Middle frontal gyrus (tissue), 1 donor: Measurements from ENCODE around the gene DSE.

Experiments
- DNase-seq: peaks from one replicate; pipeline ENCODE4 v3.0.0-alpha.2; 2015; ENCODE audit warnings: low spot score; ENCODE audit errors: extremely low spot score

The DSE gene

DNA sequence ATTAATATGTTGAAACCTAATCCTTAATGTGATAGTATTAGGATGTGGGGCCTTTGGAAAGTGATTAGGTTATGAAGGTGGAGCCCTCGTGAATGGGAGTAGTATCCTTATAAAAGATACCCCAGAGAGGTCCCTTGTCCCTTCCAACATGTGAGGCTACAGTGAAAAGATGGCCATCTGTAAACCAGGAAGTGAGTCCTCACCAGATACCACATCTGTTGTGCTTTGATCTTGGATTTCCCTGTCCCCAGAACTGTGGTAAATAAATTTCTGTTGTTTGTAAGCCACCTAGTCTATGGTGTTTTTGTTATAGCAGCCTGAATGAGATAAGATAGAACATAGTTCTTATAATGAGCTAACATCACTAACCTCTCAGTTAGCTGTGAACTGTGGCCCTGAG, 73.8 kb downstream of the DSE start:
- DNase-seq, result no peak

DNA sequence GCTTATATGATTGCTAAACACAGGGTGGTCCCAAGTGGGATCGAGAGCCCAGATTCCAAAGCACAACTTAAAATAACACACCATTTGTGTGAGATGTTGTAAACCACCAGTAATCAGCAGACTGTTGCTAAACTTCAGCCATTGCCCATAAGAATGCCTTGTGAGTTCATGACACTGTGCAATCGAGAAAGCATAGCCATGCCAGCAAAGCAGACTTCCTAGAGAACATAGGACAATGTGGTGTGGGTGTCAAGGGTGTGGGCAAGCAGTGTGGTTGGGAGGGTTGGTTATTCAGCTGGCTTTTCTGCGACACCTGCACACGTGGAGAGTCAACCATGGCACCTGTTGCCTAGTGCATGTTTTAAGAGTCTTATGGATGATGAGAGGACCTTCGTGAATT, 74.4 kb downstream of the DSE start:
- no peak for DNase-seq

DNA sequence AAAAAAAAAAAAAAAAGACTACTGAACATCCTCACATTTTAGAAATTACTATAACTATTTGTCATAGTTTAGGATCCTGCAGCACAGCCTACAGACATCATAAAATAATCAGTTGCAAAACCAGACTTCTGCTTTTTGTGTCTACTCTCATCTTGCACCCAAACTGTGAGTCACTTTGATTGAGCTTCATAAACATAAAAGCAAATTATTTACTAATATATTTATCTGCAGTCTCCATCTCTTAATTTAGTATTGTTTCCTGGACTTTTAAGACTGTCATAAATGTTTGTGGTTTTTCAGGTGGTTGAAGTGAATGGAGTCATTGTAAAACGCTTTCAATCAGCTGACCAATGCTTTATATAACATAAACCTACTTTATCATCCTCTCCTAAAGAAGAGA, 75.7 kb downstream of the DSE start:
- DNase-seq, result no peak

DNA sequence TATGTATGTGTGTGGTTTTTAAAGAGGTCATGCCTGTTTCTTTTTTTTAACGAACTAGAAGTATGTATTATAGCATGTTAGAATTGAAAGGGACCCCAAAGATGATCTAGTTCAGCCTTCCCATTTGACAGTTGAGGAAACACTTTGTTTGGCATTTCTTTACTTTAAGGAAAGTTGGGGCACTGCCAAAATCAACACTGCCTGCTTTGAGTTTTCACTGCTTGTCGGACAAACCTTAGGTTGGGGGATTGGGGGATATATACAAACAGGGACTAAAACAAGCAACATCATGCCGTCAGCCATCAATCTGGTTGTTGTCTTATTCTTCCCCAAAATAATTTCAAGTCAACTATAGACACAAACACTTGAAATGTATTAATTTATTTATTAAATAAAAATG, 76.3 kb downstream of the DSE start:
- DNase-seq, result no peak

DNA sequence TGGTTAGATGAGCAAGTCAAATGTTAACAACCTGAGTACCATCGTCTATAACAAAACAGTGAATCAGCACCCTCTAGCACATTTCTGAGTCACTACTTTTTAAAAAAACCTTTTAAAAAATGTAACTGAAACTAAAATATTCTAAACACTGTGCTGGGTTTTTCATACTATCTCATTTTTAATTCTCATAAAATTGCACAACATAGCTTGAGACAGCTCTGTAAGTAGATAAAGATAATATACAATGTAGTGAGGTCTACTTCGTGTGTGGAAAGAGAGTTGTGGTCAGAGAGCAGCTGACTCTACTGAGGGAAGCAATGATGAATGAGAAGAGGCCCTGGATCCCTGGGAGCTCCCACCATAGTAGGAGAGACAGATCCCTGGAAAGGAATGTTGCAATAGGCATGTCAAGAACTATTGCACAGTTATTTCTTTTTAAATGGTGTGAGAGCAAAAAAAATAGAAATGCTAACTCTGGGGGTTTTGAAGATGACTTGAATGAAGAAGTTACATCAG, 76.8 kb downstream of the DSE start:
- DNase-seq, result no peak

DNA sequence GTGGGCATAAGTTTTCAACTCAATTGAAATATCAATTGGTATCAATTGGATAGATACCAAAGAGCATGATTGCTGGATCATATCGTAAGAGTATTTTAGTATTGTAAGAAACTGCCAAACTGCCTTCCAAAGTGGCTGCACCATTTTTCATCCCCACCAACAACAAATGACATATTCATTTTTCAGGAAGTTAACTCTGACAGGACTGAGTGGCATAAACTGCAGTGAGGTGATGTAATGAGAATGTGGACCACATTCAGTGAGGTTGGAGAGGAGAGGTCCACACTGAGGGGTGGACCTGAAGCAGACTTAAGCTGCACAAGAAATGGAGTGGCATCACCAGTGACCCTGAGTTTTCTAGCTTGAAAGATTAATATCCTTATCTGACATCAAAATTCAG, 78.8 kb downstream of the DSE start:
- DNase-seq, result no peak

DNA sequence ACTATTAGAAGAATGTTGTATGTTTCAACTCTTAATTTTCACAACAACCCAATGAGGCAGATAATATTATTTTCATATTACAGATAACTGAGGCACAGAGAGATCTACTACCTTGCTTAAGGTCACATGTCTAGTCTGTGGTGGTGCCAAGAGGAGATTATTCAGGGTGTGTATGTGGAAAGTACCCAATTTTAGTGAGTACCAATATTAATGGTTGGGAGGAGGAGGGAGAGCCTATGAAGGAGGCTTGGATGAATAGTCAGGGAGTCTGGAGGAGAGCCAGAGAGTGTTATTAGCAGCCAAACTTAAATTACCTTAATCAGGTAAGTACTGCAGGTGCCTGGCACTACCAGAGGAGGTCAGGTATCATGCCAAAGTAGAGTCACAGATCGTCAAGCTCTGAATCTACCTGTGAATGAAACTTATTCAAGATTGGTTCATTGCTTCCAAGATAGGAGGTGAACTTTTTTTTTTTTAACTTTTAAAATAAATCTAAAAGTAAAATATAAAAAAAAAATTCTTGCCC, 79.5 kb downstream of the DSE start:
- DNase-seq, result no peak

DNA sequence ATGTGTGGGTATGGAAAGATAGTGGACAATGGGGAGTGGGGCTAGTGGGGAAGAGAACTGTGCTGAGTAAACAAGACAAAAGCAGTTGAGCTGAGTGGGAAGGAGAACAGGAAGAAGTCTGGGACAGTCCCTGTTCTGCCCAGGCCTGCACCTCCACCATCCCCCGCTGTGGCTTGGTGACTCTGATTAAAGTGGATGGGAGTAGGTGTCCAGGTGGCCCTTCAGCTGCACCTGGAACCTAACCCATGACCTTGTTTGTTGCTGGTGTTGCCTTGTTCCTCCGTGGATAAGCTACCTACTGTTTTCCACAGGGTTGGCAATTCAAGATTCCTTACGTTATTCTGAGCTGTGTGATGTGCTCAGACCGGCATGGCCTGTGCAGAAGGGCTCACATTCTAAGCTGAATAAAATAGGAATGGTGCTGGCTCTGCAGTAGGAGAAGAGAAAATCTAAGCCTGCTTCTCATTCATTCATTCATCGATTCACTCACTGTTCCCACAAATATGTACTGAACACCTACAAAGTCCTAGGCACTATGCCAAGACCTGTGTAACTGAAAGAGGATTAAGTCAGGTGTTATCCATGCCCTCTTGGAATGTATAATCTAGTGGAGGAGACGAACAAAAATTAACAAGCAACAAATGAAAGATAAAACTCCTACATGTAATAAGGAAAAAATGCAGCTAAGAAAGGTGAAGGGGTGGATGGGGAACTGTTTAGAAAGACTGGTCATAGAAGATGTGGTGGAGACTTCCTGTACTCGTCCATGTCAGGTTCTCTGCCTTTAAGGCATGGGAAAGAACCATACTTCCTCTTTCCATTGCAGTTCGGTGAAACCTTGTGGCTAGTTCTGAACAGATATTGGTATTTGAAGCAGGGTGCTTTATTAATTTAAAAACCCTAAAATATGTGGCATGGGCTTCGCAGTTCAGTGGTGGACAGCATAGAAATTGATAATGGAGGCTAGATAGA, 80.3 kb downstream of the DSE start:
- no peak for DNase-seq

DNA sequence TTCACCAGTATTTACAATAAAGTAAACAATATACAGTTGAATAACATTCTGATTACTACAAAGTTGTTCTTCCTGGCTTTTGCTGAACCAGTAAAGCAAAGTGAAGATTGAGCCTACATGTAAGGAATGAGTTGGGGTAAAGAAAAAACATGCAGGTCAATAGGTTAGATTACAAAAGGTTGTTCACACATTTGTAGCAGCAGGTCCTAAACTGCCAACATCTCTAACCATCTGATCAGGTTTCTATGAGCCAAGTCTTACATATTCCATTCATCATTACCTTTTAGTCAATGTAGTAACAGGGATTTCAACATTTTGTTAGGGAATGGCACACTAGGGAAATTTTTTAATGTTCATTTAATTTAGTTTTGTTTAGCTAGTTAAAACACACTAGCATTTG, 81.2 kb downstream of the DSE start:
- DNase-seq, result no peak

DNA sequence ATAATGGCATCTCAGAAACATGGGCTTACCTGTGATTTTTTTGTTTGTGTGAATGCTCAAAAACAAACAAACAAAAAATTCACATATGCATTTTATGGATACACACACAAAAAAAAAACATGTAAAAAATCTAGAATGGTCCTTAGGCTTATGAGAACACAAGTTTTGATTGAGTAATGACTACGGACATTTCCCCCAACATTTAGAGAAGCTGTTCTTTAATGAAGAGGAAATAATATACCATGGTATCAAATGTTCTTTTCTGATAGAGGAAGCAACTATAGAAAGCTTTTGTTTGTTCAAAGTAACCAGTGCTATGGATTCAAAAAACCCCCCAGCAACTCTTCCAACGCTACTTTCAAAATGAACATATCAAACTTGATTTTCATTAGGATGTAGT, 81.8 kb downstream of the DSE start:
- no peak for DNase-seq

DNA sequence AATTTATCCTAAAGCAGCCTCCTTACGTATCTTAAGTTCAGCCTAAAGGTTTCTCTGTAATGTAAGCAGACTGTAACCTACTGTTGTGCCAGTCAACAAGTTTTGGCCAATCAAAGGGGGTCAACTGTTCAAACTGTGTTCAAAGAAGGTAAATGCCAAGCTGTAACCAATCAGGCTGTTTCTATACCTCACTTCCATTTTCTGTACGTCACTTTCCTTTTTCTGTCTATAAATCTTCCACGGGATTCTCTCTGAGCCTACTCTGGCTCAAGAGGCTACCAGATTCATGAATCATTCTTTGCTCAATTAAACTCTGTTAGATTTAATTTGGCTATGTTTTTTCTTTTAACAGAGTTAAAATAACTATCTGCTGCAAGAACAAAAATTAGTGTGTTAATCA, 85.4 kb downstream of the DSE start:
- no peak for DNase-seq

DNA sequence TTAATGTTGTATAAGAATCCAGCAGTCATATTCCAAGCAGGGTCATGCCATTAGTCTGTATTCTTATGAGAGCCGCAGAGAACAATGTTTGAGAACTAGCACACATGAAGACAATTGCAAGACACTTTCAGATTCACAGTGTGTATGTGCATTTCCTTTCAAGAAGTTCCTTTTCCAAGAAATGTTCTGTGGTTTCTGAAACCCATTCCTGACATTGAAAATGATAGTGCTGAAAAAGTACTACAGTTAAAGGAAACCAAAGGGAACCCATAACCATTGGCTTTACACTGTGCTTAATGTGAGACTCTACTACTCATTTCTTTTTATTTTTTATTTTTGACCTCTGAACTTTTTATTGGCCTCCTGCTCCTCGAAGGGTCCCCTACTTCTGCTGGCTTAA, 86.2 kb downstream of the DSE start:
- no peak for DNase-seq

DNA sequence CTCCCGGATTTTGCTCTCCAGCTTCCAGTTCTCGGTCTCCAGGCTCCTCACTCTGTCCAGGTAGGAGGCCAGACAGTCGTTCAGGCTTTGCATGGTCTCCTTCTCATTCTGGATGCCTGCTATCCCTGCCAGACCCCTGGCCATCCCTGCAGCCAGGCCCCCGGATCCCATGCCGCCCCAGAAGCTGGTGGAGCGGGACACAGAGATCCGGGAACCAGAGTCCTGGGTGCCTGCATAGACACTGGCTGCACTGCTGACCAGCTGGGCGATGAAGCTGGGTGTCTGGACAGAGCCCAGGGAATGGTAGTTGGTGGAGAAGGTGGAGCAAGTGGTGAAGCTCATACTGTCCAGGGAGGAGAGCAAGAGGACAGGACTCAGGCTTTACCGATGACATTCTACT, 87.5 kb downstream of the DSE start:
- DNase-seq, result no peak

DNA sequence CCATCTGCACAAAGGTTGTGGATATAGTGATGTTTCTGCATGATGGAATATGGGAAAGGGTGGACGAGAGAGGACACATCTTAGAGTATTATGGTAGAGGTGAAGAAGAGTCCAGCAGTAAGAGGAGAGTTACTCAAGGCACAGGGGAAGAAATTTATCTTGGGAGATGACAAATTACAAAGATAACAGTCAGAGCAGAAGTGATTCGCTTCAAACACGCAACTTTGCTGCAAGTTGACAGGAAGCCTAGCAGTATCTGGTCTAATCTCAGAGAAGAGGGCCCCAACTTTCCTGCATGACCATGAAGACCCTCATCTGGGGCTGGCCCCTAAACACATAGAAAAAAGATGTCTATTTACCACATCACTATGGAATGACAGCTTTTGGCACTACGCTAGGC, 89.2 kb downstream of the DSE start:
- DNase-seq, result no peak

DNA sequence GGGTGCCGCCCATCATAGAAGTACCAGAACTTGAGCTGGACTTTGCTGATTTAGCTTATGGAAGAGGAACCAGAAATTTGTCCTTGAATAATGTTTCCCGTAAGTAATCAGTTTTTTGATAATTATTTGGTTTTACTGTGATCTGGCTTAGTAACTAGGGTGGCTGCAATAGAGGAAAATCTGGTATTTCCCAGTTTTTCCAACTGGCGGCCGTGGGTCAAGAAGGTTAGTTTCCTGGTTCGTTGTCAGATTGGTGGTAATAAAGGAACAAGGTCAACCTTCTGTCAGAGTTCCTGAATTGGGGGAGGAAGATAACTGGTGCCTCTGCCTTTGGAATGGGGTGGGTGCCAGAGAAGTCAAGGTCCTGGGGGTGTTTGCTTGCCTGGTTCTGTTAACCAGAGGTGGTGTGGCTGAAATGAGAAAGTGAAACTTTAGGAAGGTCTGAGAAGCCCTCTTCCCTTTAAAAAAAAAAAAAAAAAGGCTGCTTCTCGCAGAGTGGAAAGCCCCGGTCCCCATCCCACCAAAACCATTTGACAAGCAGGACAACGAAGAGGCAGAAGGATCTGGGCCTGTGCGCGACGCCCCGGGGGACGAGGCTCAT, 90.7 kb downstream of the DSE start, which contains the start of gene CALHM6:
TSS of gene CALHM6 (plus strand) at position 45 of the 601 bp plus-strand sequence. CDS start at position 600, 555 bp downstream.
- DNase-seq, result no peak

DNA sequence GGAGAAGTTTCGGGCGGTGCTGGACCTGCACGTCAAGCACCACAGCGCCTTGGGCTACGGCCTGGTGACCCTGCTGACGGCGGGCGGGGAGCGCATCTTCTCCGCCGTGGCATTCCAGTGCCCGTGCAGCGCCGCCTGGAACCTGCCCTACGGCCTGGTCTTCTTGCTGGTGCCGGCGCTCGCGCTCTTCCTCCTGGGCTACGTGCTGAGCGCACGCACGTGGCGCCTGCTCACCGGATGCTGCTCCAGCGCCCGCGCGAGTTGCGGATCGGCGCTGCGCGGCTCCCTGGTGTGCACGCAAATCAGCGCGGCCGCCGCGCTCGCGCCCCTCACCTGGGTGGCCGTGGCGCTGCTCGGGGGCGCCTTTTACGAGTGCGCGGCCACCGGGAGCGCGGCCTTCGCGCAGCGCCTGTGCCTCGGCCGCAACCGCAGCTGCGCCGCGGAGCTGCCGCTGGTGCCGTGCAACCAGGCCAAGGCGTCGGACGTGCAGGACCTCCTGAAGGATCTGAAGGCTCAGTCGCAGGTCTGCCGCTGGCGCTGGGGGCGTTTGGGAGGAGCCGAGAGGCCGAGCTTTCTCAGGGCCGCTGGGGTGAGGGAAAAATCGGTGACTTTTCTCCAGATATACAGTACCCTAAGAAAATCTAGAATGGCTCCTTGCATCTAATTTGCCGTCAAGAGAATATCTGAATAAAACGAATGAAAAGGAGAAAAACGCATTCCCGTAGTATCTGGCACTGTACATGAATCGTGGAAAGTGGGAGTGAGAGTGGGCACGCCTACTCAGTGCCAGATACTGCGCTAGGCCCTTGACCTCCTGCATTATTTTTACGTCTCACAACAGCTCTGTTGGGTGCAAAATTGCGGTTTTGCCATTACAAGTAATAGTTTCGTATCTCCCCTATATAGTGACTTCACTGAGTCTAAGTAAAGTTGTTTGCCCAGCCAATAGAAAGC, 91.5 kb downstream of the DSE start:
- peak; percentile 20 for DNase-seq

DNA sequence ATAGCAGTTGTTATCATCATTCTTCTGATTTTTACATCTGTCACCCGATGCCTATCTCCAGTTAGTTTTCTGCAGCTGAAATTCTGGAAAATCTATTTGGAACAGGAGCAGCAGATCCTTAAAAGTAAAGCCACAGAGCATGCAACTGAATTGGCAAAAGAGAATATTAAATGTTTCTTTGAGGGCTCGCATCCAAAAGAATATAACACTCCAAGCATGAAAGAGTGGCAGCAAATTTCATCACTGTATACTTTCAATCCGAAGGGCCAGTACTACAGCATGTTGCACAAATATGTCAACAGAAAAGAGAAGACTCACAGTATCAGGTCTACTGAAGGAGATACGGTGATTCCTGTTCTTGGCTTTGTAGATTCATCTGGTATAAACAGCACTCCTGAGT, 92.6 kb downstream of the DSE start:
- DNase-seq, result no peak

DNA sequence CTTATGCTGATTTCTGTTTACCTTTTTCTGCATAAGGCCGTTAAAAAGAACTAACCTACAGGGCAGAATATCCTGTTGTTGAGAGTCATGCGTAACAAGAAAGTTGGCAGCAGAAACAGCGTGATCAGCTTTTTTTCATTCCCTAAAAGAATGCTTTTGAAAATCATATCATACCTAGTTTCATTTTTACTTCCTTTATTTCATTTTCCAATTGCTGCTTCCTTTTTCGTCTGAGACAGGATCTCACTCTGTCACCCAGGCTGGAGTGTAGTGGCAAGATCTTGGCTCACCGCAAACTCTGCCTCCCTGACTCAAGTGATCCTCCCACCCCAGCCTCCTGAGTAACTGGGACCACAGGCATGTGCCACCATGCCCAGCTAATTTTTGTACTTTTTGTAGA, 94.5 kb downstream of the DSE start:
- DNase-seq, result no peak

DNA sequence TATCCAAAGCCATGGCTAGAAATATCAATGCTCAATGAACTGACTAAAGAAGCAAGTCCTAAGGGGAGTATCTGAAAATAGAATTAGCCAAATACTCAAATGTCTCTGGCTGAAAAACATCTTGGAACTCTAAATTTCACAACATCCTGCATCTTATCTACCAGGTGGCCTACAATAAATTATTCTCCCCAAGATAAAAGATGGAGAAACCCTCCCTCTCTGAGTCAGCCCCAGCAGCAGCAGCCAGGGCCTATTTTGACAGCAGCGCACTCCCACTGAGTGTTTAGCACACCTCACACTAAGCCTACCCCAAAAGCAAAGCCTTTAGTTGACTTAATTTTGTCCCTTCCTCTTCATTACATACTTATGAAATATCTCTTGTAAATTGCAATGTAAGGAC, 96.3 kb downstream of the DSE start:
- no peak for DNase-seq

DNA sequence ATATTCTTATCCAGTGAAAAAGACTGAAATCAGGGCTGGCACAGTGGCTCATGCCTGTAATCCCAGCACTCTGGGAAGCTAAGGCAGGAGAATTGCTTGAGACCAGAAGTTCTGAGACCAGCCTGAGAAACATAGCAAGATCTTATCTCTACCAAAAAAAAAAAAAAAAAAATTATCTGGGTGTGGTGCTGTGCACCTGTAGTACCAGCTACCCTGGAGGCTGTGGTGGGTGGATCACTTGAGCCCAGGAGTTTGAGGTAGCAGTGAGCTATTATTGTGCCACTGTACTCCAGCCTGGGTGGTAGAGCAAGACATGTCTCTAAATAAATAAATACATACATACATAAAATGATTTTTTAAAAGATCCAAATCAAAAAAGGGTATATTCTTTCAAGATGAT, 96.8 kb downstream of the DSE start:
- no peak for DNase-seq

DNA sequence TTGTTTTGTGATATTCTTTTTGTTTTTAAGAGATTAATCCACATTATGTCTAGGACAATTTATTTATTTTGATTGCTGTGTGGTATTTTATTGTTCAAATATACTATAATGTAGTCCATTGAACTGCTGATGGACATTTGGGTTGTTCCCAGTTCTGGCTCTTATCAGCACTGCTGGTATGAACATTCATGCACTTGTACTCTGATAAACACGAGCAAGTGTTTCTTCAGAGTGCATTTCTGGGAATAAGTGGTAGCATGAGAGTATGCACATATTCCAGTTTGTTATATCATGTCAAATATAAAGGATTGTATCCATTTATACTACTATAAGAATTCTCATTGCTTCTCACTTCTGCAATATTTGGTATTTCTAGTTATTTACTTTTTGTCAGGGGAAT, 97.5 kb downstream of the DSE start:
- DNase-seq, result no peak
